Subcutaneous preadipocyte (primary cell): ENCODE data around the gene ESAM. TPM values are rescaled to one million over a fixed set of nuclear protein-coding genes. Genes with fewer than 3 reads are reported as not detected.

Source experiments
- total RNA-seq: library from RNA; depleted of rRNA; stranded (reverse); fragments of >200 nt; gene quantifications from 2 replicates; pipeline ENCODE4 v1.2.3, GENCODE V29; 2012

ESAM gene
- total RNA-seq, result under 0.01 and 0.39 TPM in 2 replicates

GRCh38 chr11:124762105-124762623, at the start of gene ESAM:
Gene ESAM (minus strand): TSS chr11:124762290. CDS start chr11:124762154, 136 bp downstream.

GRCh38 chr11:124800226-124800929, 38.3 kb upstream of the ESAM start, which contains the start of gene MSANTD2:
Gene MSANTD2 (minus strand): TSS chr11:124800406. CDS start chr11:124800380, 26 bp downstream.

GRCh38 chr11:124751741-124752470, 10.2 kb downstream of the ESAM start, which contains the start of gene VSIG2:
Gene VSIG2 (minus strand): TSS chr11:124752255. CDS start chr11:124752137, 118 bp downstream.

GRCh38 chr11:124739479-124740276, 22.4 kb downstream of the ESAM start, which contains the start of gene NRGN:
Gene NRGN (plus strand): TSS chr11:124739942. CDS start chr11:124740085, 143 bp downstream.

Other genes with a start within 250 kb of the ESAM start
- gene OR8B12, start 218.6 kb downstream of the ESAM start, total RNA-seq, result not detected in 2 replicates
- not detected in 2 replicates for gene OR8A1, start 192.3 kb downstream of the ESAM start, total RNA-seq
- not detected in 2 replicates for gene PANX3, start 150.9 kb downstream of the ESAM start, total RNA-seq
- 17.6 and 22.7 TPM in 2 replicates for gene TBRG1, start 139.4 kb downstream of the ESAM start, total RNA-seq
- gene SIAE, start 88.6 kb downstream of the ESAM start, total RNA-seq, result 7.4 and 10.7 TPM in 2 replicates
- 12.1 and 12.9 TPM in 2 replicates for gene SPA17, start 88.4 kb downstream of the ESAM start, total RNA-seq
- 1.4 TPM in 1 of 2 replicates, not detected in the other for gene NRGN, start 22.3 kb downstream of the ESAM start, total RNA-seq
- gene VSIG2, start 10.0 kb downstream of the ESAM start, total RNA-seq, result not detected in 2 replicates
- 6.6 and 11.1 TPM in 2 replicates for gene MSANTD2, start 38.1 kb upstream of the ESAM start, total RNA-seq
- 13.2 and 13.7 TPM in 2 replicates for gene ROBO3, start 103.1 kb upstream of the ESAM start, total RNA-seq
- gene ROBO4, start 135.6 kb upstream of the ESAM start, total RNA-seq, result 7.7 and 26.6 TPM in 2 replicates
- 0.20 TPM in 1 of 2 replicates, not detected in the other for gene HEPN1, start 157.0 kb upstream of the ESAM start, total RNA-seq
- gene HEPACAM, start 173.8 kb upstream of the ESAM start, total RNA-seq, result not detected in 2 replicates
- 3.3 and 7.0 TPM in 2 replicates for gene CCDC15, start 191.9 kb upstream of the ESAM start, total RNA-seq